A549 (cell line): ENCODE measurements around the gene ALDH4A1. TPM values are rescaled to one million over a fixed set of nuclear protein-coding genes. Genes with fewer than 3 reads are reported as not detected.

Experiments
- ATAC-seq, 2 experiments: fragments of 200-7000 bp in 1 of 2; fragments of >200 bp in 1 of 2; cut with Nextera tagmentation in 1 of 2; cut with Tn5 transposase in 1 of 2; 3 replicates each; pipeline versions ENCODE4 v1.8.0 to v1.9.1; 2018 to 2020; ENCODE audit warnings: mild to moderate bottlenecking in 1 of 2, moderate library complexity in 1 of 2
- CTCF ChIA-PET: fragments of 300-600 bp; sonication (Branson Sonifier 250); formaldehyde crosslinking; extraction: SDS; loops from one replicate; lab custom pipeline; 2021; ENCODE audit warnings: antibody characterized with exemption, inconsistent platforms; lab: Yijun Ruan, JAX
- POLR2A ChIA-PET: fragments of 350-600 bp; formaldehyde crosslinking; extraction: SDS; loops from one replicate; lab custom pipeline; 2021; ENCODE audit warnings: antibody characterized with exemption, inconsistent platforms; lab: Yijun Ruan, JAX
- DNase-seq, 2 experiments: peaks; one replicate each; pipeline versions ENCODE4 v3.0.0 to v3.0.0-alpha.2; 2011 to 2016; ENCODE audit warnings: low read depth in 1 of 2, low spot score in 1 of 2
- FAIRE-seq: peaks from 2 replicates; lab custom pipeline; 2011; peaks lifted over from hg19 to GRCh38; lab: Jason Lieb, UNC
- H3K27ac ChIP-seq, 2 experiments: fragments of >200 bp; sonication (Bioruptor Twin); formaldehyde crosslinking; 3 replicates each; pipeline ENCODE4 v1.5.1; 2016 to 2017
- H3K4me1 ChIP-seq: fragments of >200 bp; sonication (Bioruptor Twin); formaldehyde crosslinking; 3 replicates; pipeline ENCODE4 v1.6.1; 2016
- H3K4me2 ChIP-seq: fragments of >200 bp; sonication (Bioruptor Twin); formaldehyde crosslinking; 3 replicates; pipeline ENCODE4 v1.6.1; 2016
- H3K4me3 ChIP-seq: fragments of >200 bp; sonication (Bioruptor Twin); formaldehyde crosslinking; 3 replicates; pipeline ENCODE4 v1.5.1; 2016
- H3K9me3 ChIP-seq: fragments of >200 bp; sonication (Bioruptor Twin); formaldehyde crosslinking; 3 replicates; pipeline ENCODE4 v1.6.1; 2016
- BHLHE40 ChIP-seq: IDR thresholded peaks from 2 replicates; pipeline ENCODE4 v1.6.1; 2012; ENCODE audit warnings: low read depth, low read length, inconsistent platforms
- CBX8 ChIP-seq: fragments of 200-600 bp; sonication (generic); IDR thresholded peaks from 2 replicates; pipeline ENCODE4 v1.6.1; 2016
- FOSL2 ChIP-seq, 2 experiments: fragments of 450-650 bp in 1 of 2; fragments of >200 bp in 1 of 2; sonication (Bioruptor Twin) in 1 of 2; formaldehyde crosslinking; IDR thresholded peaks; 2 replicates each; pipeline versions ENCODE4 v1.5.0 to v1.6.1; 2016 to 2020; ENCODE audit warnings: mild to moderate bottlenecking in 1 of 2, moderate library complexity in 1 of 2
- FOXS1 ChIP-seq: fragments of 250-450 bp; sonication (Bioruptor Pico); IDR thresholded peaks from 2 replicates; pipeline ENCODE4 v1.5.0; 2020; ENCODE audit warnings: mild to moderate bottlenecking, moderate library complexity
- HOXB13 ChIP-seq: fragments of 250-450 bp; sonication (Bioruptor Pico); IDR thresholded peaks from 2 replicates; pipeline ENCODE4 v1.5.0; 2020; ENCODE audit warnings: low read depth, mild to moderate bottlenecking, moderate library complexity
- HOXB5 ChIP-seq: fragments of 250-450 bp; sonication (Bioruptor Pico); IDR thresholded peaks from 2 replicates; pipeline ENCODE4 v1.5.0; 2020; ENCODE audit warnings: mild to moderate bottlenecking, moderate library complexity
- JUNB ChIP-seq: fragments of >200 bp; sonication (Bioruptor Twin); formaldehyde crosslinking; IDR thresholded peaks from 2 replicates; pipeline ENCODE4 v1.6.1; 2016
- MAFK ChIP-seq: fragments of 450-650 bp; IDR thresholded peaks from 2 replicates; pipeline ENCODE4 v1.6.1; 2014; ENCODE audit not compliant: partially characterized antibody
- NPAS2 ChIP-seq: fragments of 250-450 bp; sonication (Bioruptor Pico); IDR thresholded peaks from 2 replicates; pipeline ENCODE4 v1.8.0; 2022; ENCODE audit warnings: mild to moderate bottlenecking, moderate library complexity, borderline replicate concordance
- PHF8 ChIP-seq: fragments of 200-600 bp; sonication (generic); IDR thresholded peaks from 2 replicates; pipeline ENCODE4 v1.6.1; 2016; ENCODE audit warnings: low read depth, mild to moderate bottlenecking, antibody characterized with exemption, moderate library complexity, borderline replicate concordance
- RNF2 ChIP-seq: fragments of 200-600 bp; sonication (generic); IDR thresholded peaks from 2 replicates; pipeline ENCODE4 v1.6.1; 2016; ENCODE audit warnings: low read depth, mild to moderate bottlenecking, antibody characterized with exemption, moderate library complexity, borderline replicate concordance
- SREBF2 ChIP-seq: fragments of 450-650 bp; IDR thresholded peaks from 2 replicates; pipeline ENCODE4 v1.6.1; 2014; ENCODE audit warnings: mild to moderate bottlenecking, moderate library complexity
- TP53 ChIP-seq: fragments of 250-450 bp; sonication (Bioruptor Pico); IDR thresholded peaks from 2 replicates; pipeline ENCODE4 v1.5.0; 2021; ENCODE audit warnings: mild to moderate bottlenecking, moderate library complexity
- ZFP36 ChIP-seq: fragments of 450-650 bp; IDR thresholded peaks from 2 replicates; pipeline ENCODE4 v1.6.1; 2014; ENCODE audit warnings: borderline replicate concordance; ENCODE audit not compliant: partially characterized antibody
- ZSCAN20 ChIP-seq: fragments of 250-450 bp; sonication (Bioruptor Pico); IDR thresholded peaks from 2 replicates; pipeline ENCODE4 v1.8.0; 2022; ENCODE audit warnings: mild to moderate bottlenecking, moderate library complexity
- WGBS: methylation state at CpG from one replicate; pipeline ENCODE4 v1.1.6; 2017; ENCODE audit errors: missing lambda C conversion rate; 5-methylcytosine and 5-hydroxymethylcytosine counted together
- polyA plus RNA-seq, 4 experiments: library from polyadenylated mRNA; depleted of rRNA in 3 of 4; stranded (reverse); fragments of >200 nt; fragmentation: RNase III in 1 of 4; extraction: RNeasy Plus Mini Kit Qiagen cat#74134 plus additional on column Dnase treatment in 1 of 4; gene quantifications; 2 replicates in 3 of 4; 3 replicates in 1 of 4; pipeline ENCODE4 v1.2.3, GENCODE V29; 2011 to 2017
- TF ChIP-seq, protein P1 (sequence below): fragments of 200-600 bp; sonication (generic); IDR thresholded peaks from 2 replicates; pipeline ENCODE4 v1.6.1; 2016; ENCODE audit warnings: antibody characterized with exemption, mild to moderate bottlenecking, moderate library complexity
- TF ChIP-seq, protein P2 (sequence below): fragments of 450-650 bp; IDR thresholded peaks from 2 replicates; pipeline ENCODE4 v1.6.1; 2014; ENCODE audit warnings: antibody characterized with exemption
- TF ChIP-seq, protein P3 (sequence below): fragments of >200 bp; sonication (Bioruptor Twin); formaldehyde crosslinking; IDR thresholded peaks from 2 replicates; pipeline ENCODE4 v1.6.1; 2016
- TF ChIP-seq, protein P4 (sequence below): fragments of 250-450 bp; sonication (Bioruptor Pico); IDR thresholded peaks from 2 replicates; pipeline ENCODE4 v1.5.0; 2020; ENCODE audit warnings: low read depth, mild to moderate bottlenecking, moderate library complexity
- TF ChIP-seq, protein P5 (sequence below): IDR thresholded peaks from 2 replicates; pipeline ENCODE4 v1.6.1; 2012

ALDH4A1 gene
- polyA plus RNA-seq, 2 of the 4 experiments (the other 2 are of a cell fraction) = 9.4 to 15.4 TPM

DNA sequence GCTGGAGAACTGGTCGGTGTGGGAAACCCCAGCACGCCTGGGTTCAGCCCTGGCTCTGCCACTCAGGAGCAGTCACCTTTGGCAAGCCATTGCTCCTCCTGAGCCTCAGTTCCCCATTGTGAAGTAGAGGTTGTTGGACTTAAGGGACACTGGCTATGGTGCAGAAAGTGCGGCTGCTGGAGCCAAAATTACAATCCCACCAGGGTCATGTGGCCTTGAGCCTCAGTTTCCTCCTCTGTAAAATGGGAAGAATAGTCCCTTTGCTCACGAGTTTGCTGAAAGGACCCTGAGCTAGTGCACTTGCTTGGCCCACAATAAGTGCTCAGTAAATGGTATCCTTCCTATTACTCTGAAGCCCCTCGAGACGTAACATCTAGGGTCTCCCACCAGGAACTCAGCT is 28.3 kb downstream of the ALDH4A1 start:
- Histone ChIP-seq H3K4me1 (no peaks in the 10 kb centered on the region), H3K27ac (no peak overlapping the region), H3K9me3 (no peaks in the 10 kb centered on the region), H3K4me2 (no peak overlapping the region), H3K4me3 (no peak overlapping the region)
- ATAC-seq (no peak), FAIRE-seq (no peak)
- CTCF ChIA-PET = interaction anchor here (0.7 to 9.6 kb wide), 19 partner anchors 8 to 297 kb away, joined by 3 to 73 read pairs (median 7); no protein-coding TSS in a partner anchor
- TF ChIP-seq ZSCAN20 (CRISPR knock-in tag) (no peak), MAFK (no peak), PHF8 (no peak), FOSL2 (IDR thresholded peaks at IDR 0.05) (no peak), FOSL2 (CRISPR knock-in tag; IDR thresholded peaks at IDR 0.05) (no peak), CBX8 (no peak), RNF2 (no peak), FOXS1 (CRISPR knock-in tag) (no peak), SREBF2 (no peak), JUNB (no peak), BHLHE40 (no peak), NPAS2 (CRISPR knock-in tag) (no peak), HOXB5 (CRISPR knock-in tag) (no peak), HOXB13 (CRISPR knock-in tag) (no peak), TP53 (no peak), ZFP36 (no peak)
- TF ChIP-seq, protein P1, sequence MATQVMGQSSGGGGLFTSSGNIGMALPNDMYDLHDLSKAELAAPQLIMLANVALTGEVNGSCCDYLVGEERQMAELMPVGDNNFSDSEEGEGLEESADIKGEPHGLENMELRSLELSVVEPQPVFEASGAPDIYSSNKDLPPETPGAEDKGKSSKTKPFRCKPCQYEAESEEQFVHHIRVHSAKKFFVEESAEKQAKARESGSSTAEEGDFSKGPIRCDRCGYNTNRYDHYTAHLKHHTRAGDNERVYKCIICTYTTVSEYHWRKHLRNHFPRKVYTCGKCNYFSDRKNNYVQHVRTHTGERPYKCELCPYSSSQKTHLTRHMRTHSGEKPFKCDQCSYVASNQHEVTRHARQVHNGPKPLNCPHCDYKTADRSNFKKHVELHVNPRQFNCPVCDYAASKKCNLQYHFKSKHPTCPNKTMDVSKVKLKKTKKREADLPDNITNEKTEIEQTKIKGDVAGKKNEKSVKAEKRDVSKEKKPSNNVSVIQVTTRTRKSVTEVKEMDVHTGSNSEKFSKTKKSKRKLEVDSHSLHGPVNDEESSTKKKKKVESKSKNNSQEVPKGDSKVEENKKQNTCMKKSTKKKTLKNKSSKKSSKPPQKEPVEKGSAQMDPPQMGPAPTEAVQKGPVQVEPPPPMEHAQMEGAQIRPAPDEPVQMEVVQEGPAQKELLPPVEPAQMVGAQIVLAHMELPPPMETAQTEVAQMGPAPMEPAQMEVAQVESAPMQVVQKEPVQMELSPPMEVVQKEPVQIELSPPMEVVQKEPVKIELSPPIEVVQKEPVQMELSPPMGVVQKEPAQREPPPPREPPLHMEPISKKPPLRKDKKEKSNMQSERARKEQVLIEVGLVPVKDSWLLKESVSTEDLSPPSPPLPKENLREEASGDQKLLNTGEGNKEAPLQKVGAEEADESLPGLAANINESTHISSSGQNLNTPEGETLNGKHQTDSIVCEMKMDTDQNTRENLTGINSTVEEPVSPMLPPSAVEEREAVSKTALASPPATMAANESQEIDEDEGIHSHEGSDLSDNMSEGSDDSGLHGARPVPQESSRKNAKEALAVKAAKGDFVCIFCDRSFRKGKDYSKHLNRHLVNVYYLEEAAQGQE = no peak
- TF ChIP-seq, protein P2, sequence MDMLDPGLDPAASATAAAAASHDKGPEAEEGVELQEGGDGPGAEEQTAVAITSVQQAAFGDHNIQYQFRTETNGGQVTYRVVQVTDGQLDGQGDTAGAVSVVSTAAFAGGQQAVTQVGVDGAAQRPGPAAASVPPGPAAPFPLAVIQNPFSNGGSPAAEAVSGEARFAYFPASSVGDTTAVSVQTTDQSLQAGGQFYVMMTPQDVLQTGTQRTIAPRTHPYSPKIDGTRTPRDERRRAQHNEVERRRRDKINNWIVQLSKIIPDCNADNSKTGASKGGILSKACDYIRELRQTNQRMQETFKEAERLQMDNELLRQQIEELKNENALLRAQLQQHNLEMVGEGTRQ = no peak
- TF ChIP-seq, protein P3, sequence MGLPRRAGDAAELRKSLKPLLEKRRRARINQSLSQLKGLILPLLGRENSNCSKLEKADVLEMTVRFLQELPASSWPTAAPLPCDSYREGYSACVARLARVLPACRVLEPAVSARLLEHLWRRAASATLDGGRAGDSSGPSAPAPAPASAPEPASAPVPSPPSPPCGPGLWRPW = no peak
- TF ChIP-seq, protein P4, sequence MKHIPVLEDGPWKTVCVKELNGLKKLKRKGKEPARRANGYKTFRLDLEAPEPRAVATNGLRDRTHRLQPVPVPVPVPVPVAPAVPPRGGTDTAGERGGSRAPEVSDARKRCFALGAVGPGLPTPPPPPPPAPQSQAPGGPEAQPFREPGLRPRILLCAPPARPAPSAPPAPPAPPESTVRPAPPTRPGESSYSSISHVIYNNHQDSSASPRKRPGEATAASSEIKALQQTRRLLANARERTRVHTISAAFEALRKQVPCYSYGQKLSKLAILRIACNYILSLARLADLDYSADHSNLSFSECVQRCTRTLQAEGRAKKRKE (CRISPR knock-in tag) = no peak
- TF ChIP-seq, protein P5, sequence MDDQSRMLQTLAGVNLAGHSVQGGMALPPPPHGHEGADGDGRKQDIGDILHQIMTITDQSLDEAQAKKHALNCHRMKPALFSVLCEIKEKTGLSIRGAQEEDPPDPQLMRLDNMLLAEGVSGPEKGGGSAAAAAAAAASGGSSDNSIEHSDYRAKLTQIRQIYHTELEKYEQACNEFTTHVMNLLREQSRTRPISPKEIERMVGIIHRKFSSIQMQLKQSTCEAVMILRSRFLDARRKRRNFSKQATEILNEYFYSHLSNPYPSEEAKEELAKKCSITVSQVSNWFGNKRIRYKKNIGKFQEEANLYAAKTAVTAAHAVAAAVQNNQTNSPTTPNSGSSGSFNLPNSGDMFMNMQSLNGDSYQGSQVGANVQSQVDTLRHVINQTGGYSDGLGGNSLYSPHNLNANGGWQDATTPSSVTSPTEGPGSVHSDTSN = no peak
- TF ChIP-seq, all 56 proteins: peak for 0
- no peak for DNase-seq
- POLR2A ChIA-PET = no interaction called here
- WGBS = 54% methylated on average over 5 of the region's 6 CpGs
